CD4-positive, alpha-beta memory T cell (primary cell): ENCODE data around the gene LDLRAD4. TPM values are rescaled to one million over a fixed set of nuclear protein-coding genes. Genes with fewer than 3 reads are reported as not detected.

Experiments used
- CTCF ChIA-PET: fragments of 350-600 bp; sonication (Branson Sonifier 250); formaldehyde crosslinking; loops from one replicate; lab custom pipeline; 2021; ENCODE audit warnings: inconsistent platforms; ENCODE audit not compliant: partially characterized antibody; lab: Charles Lee
- POLR2A ChIA-PET: fragments of 350-600 bp; sonication (Branson Sonifier 250); formaldehyde crosslinking; loops from one replicate; lab custom pipeline; 2021; ENCODE audit not compliant: partially characterized antibody; lab: Charles Lee
- DNase-seq, 5 donors: peaks; one replicate each; pipeline versions ENCODE4 v3.0.0 to v3.0.0-alpha.2; 2020 to 2022; ENCODE audit warnings: mixed read lengths in 1 of 5
- H3K27ac ChIP-seq: one replicate; pipeline ENCODE4 v1.7.0; 2013; ENCODE audit warnings: low read depth, low read length
- H3K27me3 ChIP-seq: 2 replicates; pipeline ENCODE4 v1.7.0; 2013; ENCODE audit warnings: mild to moderate bottlenecking, low read length, moderate library complexity; ENCODE audit not compliant: insufficient read depth
- H3K36me3 ChIP-seq: 2 replicates; pipeline ENCODE4 v1.7.0; 2013; ENCODE audit warnings: mild to moderate bottlenecking, low read length, moderate library complexity; ENCODE audit not compliant: insufficient read depth
- H3K4me1 ChIP-seq: 2 replicates; pipeline ENCODE4 v1.7.0; 2013; ENCODE audit warnings: mild to moderate bottlenecking, low read length, moderate library complexity; ENCODE audit not compliant: insufficient read depth
- H3K4me3 ChIP-seq, 2 donors: one replicate each; pipeline ENCODE4 v1.7.0; 2013; ENCODE audit warnings: low read length in 2 of 2, mild to moderate bottlenecking in 1 of 2
- H3K9me3 ChIP-seq, 2 donors: one replicate each; pipeline ENCODE4 v1.7.0; 2013; ENCODE audit warnings: low read length in 2 of 2, control low read depth in 1 of 2; ENCODE audit not compliant: control insufficient read depth in 1 of 2
- H3K27ac Mint-ChIP-seq, 7 donors: one replicate each; pipeline ENCODE4 v1.8.0; 2020 to 2021; ENCODE audit warnings: mixed read lengths in 7 of 7, mild to moderate bottlenecking in 6 of 7, inconsistent platforms in 3 of 7, moderate library complexity in 3 of 7
- H3K27me3 Mint-ChIP-seq, 2 donors: one replicate each; pipeline ENCODE4 v1.8.0; 2020 to 2021; ENCODE audit warnings: mixed read lengths in 2 of 2
- H3K36me3 Mint-ChIP-seq, 2 donors: one replicate each; pipeline ENCODE4 v1.8.0; 2020 to 2021; ENCODE audit warnings: mixed read lengths in 2 of 2, inconsistent platforms in 1 of 2, mild to moderate bottlenecking in 1 of 2
- H3K4me1 Mint-ChIP-seq, 4 donors: one replicate each; pipeline ENCODE4 v1.8.0; 2020 to 2021; ENCODE audit warnings: mixed read lengths in 4 of 4, mild to moderate bottlenecking in 1 of 4
- H3K4me3 Mint-ChIP-seq, 8 donors: one replicate each; pipeline ENCODE4 v1.8.0; 2020 to 2021; ENCODE audit warnings: mixed read lengths in 8 of 8, mild to moderate bottlenecking in 7 of 8, moderate library complexity in 6 of 8, inconsistent platforms in 3 of 8
- H3K9me3 Mint-ChIP-seq, 8 donors: one replicate each; pipeline ENCODE4 v1.8.0; 2020 to 2021; ENCODE audit warnings: mixed read lengths in 8 of 8, mild to moderate bottlenecking in 5 of 8, inconsistent platforms in 3 of 8, moderate library complexity in 1 of 8
- intact Hi-C: fragments of 100-400 bp; cut with micrococcal nuclease; formaldehyde crosslinking; loops from one replicate; pipeline ENCODE4 v1.15.1; 2023
- polyA plus RNA-seq, 2 donors: library from polyadenylated mRNA; unstranded; fragments of 300-500 nt; fragmentation: Illumina TruSeq; gene quantifications; one replicate each; pipeline ENCODE4 v1.2.3, GENCODE V29; 2021
- total RNA-seq, 2 experiments: library from RNA; stranded (reverse); gene quantifications; one replicate each; pipeline ENCODE4 v1.2.3, GENCODE V29; 2021

Gene LDLRAD4
- total and polyA plus RNA-seq, 4 experiments from 2014 or later = 17.4 to 63.0 (median 36.6) TPM

DNA sequence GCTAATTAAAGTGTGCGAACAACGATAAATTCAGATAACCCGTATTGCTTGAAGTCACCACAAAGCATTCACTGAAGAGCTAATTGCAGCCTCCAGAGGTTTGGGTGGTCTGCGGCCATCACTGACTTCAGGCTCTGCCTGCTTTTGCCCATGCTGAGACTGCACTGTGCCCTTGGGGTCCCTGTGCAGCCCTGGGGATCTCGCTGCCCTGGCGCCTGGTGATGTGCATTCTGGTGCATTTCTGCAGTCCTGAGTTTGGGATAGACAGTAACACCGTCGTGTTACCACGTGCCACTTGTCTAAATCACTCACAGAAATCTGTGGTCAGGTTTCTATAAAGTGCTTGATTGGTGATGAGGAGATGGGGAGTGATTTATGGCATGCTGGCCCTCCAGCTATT lies 27.6 kb downstream of the LDLRAD4 start:
- Mint-ChIP-seq H3K4me1 (peaks cover 0 to 2% (median 0%) of the 10 kb centered on the region in 4 donors), H3K36me3 (no peaks in the 10 kb centered on the region), H3K4me3 (no peak overlapping the region), H3K27ac (no peak overlapping the region), H3K9me3 (peaks cover 0 to 2% (median 0%) of the 10 kb centered on the region in 8 donors), H3K27me3 (no peaks in the 10 kb centered on the region)
- no peak for DNase-seq
- CTCF ChIA-PET = no interaction called here
- Histone ChIP-seq H3K27me3 (no peaks in the 10 kb centered on the region), H3K9me3 (no peaks in the 10 kb centered on the region), H3K4me3 (no peak overlapping the region), H3K36me3 (no peaks in the 10 kb centered on the region), H3K4me1 (no peaks in the 10 kb centered on the region), H3K27ac (no peak overlapping the region)
- POLR2A ChIA-PET = no interaction called here
- intact Hi-C loops = no loop called here

DNA sequence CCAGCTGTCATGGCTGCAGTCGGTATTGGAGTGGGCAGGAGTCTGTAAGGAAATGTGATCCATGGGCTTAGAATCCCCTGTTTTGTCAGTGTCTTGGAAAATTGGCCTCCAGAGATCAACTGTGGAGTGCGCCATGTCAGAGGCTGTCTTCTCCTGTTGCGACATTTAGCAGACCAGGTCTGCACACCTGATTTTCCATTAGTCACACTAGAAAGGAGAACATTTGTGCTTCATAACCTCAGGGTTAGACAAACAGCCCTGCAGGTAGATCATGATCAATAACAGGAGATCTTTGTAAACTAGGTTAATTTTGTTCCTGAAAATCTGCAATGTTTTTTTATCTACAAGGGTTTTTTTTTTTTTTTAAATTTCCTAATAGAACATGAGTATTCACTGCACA lies 28.0 kb downstream of the LDLRAD4 start:
- H3K9me3 ChIP-seq = no peaks in the 10 kb centered on the region
- no peak overlapping the region for H3K27ac ChIP-seq
- intact Hi-C loops = no loop called here
- Mint-ChIP-seq H3K4me1 (peaks cover 0 to 2% (median 0%) of the 10 kb centered on the region in 4 donors), H3K27me3 (no peaks in the 10 kb centered on the region), H3K36me3 (no peaks in the 10 kb centered on the region), H3K9me3 (peaks cover 0 to 2% (median 0%) of the 10 kb centered on the region in 8 donors), H3K4me3 (no peak overlapping the region), H3K27ac (no peak overlapping the region)
- ChIA-PET CTCF (no interaction called here), POLR2A (no interaction called here)
- H3K4me1 ChIP-seq = no peaks in the 10 kb centered on the region
- H3K36me3 ChIP-seq = no peaks in the 10 kb centered on the region
- no peak for DNase-seq
- no peak overlapping the region for H3K4me3 ChIP-seq
- no peaks in the 10 kb centered on the region for H3K27me3 ChIP-seq

DNA sequence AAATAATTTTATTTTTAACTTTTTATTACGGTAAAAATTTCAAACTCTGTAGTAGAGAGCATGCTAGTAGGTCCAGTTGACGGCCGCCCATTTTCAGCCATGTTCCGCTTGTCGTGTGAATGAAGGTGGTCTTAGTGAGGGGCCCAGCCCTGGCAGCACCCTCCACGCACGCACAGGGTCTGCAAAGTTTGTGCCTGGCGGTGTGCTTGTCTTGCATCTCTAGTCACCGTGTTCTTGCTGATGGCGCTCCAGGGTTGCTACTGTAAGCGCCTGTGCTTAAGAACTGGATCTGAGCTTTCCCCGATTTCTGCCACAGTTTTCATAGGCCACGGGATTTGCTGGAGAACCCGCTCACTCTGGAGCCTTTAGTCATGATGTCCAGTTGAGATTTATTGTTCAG lies 28.9 kb downstream of the LDLRAD4 start:
- Histone ChIP-seq H3K36me3 (no peaks in the 10 kb centered on the region), H3K4me3 (no peak overlapping the region), H3K4me1 (no peaks in the 10 kb centered on the region), H3K9me3 (no peaks in the 10 kb centered on the region), H3K27me3 (no peaks in the 10 kb centered on the region), H3K27ac (no peak overlapping the region)
- ChIA-PET POLR2A (no interaction called here), CTCF (interaction anchor here (1.6 kb wide), 1 partner anchor 31 kb away, joined by 5 read pairs; no protein-coding TSS in a partner anchor)
- Mint-ChIP-seq H3K27ac (no peak overlapping the region), H3K27me3 (no peaks in the 10 kb centered on the region), H3K4me1 (peaks cover 0 to 2% (median 0%) of the 10 kb centered on the region in 4 donors), H3K4me3 (no peak overlapping the region), H3K9me3 (peaks cover 0 to 2% (median 0%) of the 10 kb centered on the region in 8 donors), H3K36me3 (no peaks in the 10 kb centered on the region)
- intact Hi-C loops = no loop called here
- DNase-seq = no peak

DNA sequence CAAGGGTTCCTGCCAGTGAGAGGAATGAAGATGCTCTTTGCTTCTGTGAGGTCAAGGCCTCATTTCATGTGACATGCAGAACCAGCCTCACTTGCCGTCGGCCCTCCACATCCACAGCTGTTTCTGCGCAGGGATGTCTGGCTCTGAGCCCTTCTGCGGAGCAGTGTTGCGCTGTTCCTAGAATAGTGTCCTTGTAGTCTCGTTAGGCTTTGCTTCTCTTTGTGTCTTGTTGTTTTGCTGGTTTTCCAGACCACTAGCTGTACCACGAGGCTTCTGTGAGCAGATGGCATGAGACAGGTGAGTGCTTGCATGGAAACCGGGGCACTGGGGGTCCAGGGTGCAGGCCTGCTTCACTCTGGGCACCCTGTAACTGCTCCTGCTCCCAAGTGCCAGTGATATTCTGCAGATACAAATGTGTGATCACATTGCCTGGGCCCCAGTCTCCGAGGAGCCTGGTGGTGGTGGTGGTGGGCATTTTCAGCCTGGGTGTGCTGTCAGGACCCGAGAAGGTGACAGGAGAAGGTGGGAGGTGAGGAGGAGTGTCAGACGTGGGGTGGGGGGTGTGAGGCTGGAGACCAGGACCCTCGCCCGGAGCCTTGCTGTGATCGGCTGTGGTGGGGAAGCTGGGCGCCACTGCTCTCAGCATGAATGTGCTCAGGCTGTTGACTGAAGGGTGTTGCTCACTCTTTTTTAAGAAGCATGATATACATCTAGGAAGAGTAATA lies 34.3 kb downstream of the LDLRAD4 start:
- H3K27me3 Mint-ChIP-seq = no peaks in the 10 kb centered on the region
- CTCF ChIA-PET = no interaction called here
- Histone ChIP-seq H3K4me3 (no peak overlapping the region), H3K36me3 (no peaks in the 10 kb centered on the region), H3K9me3 (no peaks in the 10 kb centered on the region), H3K4me1 (no peaks in the 10 kb centered on the region), H3K27me3 (no peaks in the 10 kb centered on the region), H3K27ac (no peak overlapping the region)
- no peak overlapping the region for H3K4me3 Mint-ChIP-seq
- POLR2A ChIA-PET = no interaction called here
- H3K36me3 Mint-ChIP-seq = no peaks in the 10 kb centered on the region
- H3K4me1 Mint-ChIP-seq = peaks cover 0 to 4% (median 0%) of the 10 kb centered on the region in 4 donors
- H3K9me3 Mint-ChIP-seq = no peaks in the 10 kb centered on the region
- H3K27ac Mint-ChIP-seq = peak overlapping the region in 1 of 7 donors; percentile 62
- DNase-seq = no peak
- intact Hi-C loops = no loop called here

DNA sequence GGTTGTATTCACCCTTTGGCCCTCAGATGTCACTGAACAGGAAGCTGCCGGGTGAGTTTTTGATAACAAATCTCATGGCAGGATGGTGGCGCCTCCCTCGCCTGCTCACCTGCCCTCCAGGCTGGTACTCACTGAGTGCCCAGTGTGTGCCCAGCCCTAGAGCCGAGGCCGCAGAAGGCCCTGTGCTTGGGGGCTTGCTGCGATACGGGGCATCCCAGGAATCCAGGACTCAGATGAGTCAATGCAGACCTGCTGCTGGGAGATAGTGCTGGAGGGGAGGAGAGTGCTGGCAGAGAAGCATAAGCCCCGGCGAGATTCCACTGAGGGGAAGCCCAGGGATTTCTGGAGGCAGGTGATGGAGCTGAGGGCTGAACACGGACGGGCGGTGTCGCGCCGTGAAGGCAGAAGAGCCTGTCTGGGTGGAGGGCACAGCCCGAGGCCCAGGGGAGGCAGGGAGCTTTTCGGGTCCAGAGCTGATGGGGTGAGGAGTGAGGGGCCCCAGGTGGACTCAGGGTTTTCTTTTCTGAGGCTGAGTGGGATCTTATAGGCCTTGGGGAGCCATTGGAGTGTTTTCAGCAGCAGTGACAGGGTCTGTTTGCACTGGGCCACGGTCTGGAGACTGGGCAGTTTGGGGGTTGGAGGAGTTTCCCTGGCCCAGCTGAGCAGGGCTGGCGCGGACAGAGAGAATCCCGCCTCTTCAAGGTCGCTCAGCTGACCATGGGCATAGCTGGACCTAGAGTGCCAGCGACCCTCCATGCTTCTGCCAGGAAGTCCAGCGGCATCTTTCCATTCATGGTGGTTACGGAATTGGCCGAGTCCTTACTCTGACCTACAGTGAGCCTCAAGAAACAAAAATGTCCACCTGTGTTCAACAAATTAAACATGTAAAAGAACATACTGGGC lies 35.5 kb downstream of the LDLRAD4 start:
- Mint-ChIP-seq H3K36me3 (no peaks in the 10 kb centered on the region), H3K4me1 (peaks cover 0 to 4% (median 0%) of the 10 kb centered on the region in 4 donors), H3K4me3 (no peak overlapping the region), H3K9me3 (no peaks in the 10 kb centered on the region), H3K27ac (no peak overlapping the region), H3K27me3 (no peaks in the 10 kb centered on the region)
- no peak for DNase-seq
- ChIA-PET CTCF (interaction anchor here (2.2 kb wide), 1 partner anchor 38 kb away, joined by 6 read pairs; no protein-coding TSS in a partner anchor), POLR2A (no interaction called here)
- no peaks in the 10 kb centered on the region for H3K9me3 ChIP-seq
- H3K27me3 ChIP-seq = no peaks in the 10 kb centered on the region
- no peaks in the 10 kb centered on the region for H3K36me3 ChIP-seq
- H3K27ac ChIP-seq = no peak overlapping the region
- no peak overlapping the region for H3K4me3 ChIP-seq
- intact Hi-C loops = no loop called here
- no peaks in the 10 kb centered on the region for H3K4me1 ChIP-seq

DNA sequence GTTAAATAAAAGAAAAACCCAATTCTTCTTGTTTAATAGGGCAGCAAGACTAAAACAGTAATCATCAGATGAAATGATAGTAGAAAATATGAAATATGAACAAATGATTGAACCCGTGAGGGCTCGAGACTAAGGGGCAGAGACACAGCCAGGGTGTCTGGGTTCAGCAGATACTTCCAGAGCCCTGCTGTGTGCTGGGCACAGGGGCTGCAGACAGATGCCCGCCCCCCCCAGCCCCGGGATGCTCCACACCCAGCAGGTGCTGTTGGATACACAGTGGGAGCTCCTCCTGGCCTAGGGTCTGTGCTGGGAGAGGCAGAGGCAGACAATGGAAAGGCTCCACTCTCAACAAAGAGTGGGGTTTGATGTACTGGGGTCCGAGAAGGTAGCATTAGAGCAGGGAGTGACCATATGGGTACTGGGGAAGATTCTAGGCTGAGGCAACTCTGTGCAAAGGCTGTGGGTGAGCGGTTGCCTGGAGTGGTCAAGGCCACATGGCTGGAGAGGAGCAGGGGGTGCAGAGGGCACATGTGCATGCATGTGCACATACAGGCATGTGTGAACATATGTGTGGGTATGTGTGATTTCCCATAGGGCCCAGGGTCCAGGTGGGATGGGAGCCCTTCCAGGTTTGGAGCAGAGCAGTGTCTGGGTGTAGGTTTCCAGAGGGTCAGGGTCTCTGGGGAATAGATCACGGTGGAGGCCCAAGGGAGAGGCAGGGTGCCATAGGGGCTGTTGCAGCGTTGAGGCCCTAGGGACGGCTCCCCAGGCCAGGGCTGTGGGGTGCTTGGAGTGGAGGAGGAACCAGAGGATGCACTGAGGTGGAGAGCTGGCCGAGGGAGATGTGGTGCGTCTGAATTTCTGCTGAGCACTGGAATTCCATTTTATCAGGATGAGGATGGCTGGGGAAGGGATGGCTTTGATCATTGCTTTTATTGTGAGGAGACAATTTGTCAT lies 36.7 kb downstream of the LDLRAD4 start:
- intact Hi-C loops = no loop called here
- POLR2A ChIA-PET = no interaction called here
- Histone ChIP-seq H3K4me3 (no peak overlapping the region), H3K9me3 (no peaks in the 10 kb centered on the region), H3K27ac (no peak overlapping the region), H3K36me3 (no peaks in the 10 kb centered on the region), H3K27me3 (no peaks in the 10 kb centered on the region), H3K4me1 (peaks cover 4% of the 10 kb centered on the region)
- Mint-ChIP-seq H3K4me3 (no peak overlapping the region), H3K36me3 (no peaks in the 10 kb centered on the region), H3K27me3 (peaks cover 0 to under 1% of the 10 kb centered on the region in 2 donors), H3K9me3 (no peaks in the 10 kb centered on the region), H3K27ac (peak overlapping the region in 2 of 7 donors; percentile 29 to 58), H3K4me1 (peaks cover 0 to 10% (median 5%) of the 10 kb centered on the region in 4 donors)
- CTCF ChIA-PET = interaction anchor here (2.2 kb wide), 1 partner anchor 39 kb away, joined by 6 read pairs; no protein-coding TSS in a partner anchor
- DNase-seq = no peak
